Uterus (tissue), 4 donors: Measurements from ENCODE around the gene WSB1. TPM values are rescaled to one million over a fixed set of nuclear protein-coding genes. Genes with fewer than 3 reads are reported as not detected.

ENCODE experiments used
- DNase-seq, 2 donors: peaks; one replicate each; pipeline ENCODE4 v3.0.0-alpha.2; 2019 to 2020
- H3K27ac ChIP-seq, 2 donors: fragments of 200-600 bp; sonication (generic); 1 replicate in 1 of 2; 2 replicates in 1 of 2; pipeline ENCODE4 v1.5.1; 2016 to 2018
- H3K27me3 ChIP-seq, 2 donors: fragments of 200-600 bp; sonication (generic); one replicate each; pipeline ENCODE4 v1.5.1; 2018 to 2019; ENCODE audit warnings: control low read depth in 1 of 2
- H3K36me3 ChIP-seq, 2 donors: fragments of 200-600 bp; sonication (generic); one replicate each; pipeline ENCODE4 v1.5.1; 2019; ENCODE audit warnings: control low read depth in 1 of 2
- H3K4me1 ChIP-seq, 2 donors: fragments of 200-600 bp; sonication (generic); one replicate each; pipeline ENCODE4 v1.5.1; 2018 to 2019; ENCODE audit warnings: control low read depth in 1 of 2
- H3K4me3 ChIP-seq, 2 donors: fragments of 200-600 bp; sonication (generic); 1 replicate in 1 of 2; 2 replicates in 1 of 2; pipeline ENCODE4 v1.5.1; 2018 to 2019; ENCODE audit warnings: mild to moderate bottlenecking in 1 of 2
- H3K9me3 ChIP-seq, 2 donors: fragments of 200-600 bp; sonication (generic); one replicate each; pipeline ENCODE4 v1.5.1; 2019; ENCODE audit warnings: control low read depth in 1 of 2
- CTCF ChIP-seq, 4 experiments: fragments of 200-600 bp in 2 of 4; fragments of 450-650 bp in 2 of 4; sonication (generic) in 2 of 4; IDR thresholded peaks; one replicate each; pipeline ENCODE4 v1.5.1; 2016 to 2019; ENCODE audit warnings: antibody characterized with exemption in 4 of 4, mild to moderate bottlenecking in 2 of 4, moderate library complexity in 1 of 4
- POLR2A ChIP-seq, 2 donors: fragments of 450-650 bp; IDR thresholded peaks; one replicate each; pipeline ENCODE4 v1.6.1; 2016; ENCODE audit warnings: antibody characterized with exemption in 2 of 2, mild to moderate bottlenecking in 1 of 2, moderate library complexity in 1 of 2
- intact Hi-C: fragments of 100-400 bp; cut with DNase I; formaldehyde crosslinking; loops from one replicate; pipeline ENCODE4 v1.15.1; 2023; ENCODE audit warnings: low total_unique reads
- total RNA-seq, 4 donors: library from RNA; depleted of rRNA in 3 of 4; stranded (reverse); fragments of >200 nt in 3 of 4; gene quantifications; one replicate each; pipeline versions ENCODE4 v1.1.0 to v1.2.4, GENCODE V29; 2014 to 2023
- donor health status: DM: yes; HTN: yes; CAD: no.

WSB1 gene
- total RNA-seq, 4 donors from 2014 or later = 140 to 421 (median 354) TPM

DNA sequence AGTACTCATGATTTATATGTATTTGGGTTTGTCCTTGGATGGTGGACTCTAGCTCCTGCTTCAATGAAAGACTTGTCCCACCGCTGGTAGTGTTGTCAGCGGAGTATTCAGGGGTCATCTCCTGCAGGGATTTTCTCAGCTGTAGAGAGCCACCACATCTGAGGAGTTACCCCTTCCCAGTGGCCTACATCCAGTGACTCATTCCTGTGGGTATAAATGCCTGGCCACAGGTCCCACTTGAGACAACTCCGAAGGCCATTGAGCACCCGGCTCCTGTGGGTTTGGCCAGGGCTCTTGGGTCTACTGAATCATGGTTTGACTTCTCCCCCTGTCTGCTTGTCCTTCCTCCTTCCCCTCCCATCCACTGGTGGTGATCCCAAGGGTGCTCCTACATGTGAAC is 34.6 kb upstream of the WSB1 start:
- Histone ChIP-seq H3K9me3 (no peaks in the 10 kb centered on the region), H3K4me1 (no peaks in the 10 kb centered on the region), H3K27ac (no peak overlapping the region), H3K4me3 (no peak overlapping the region), H3K36me3 (no peaks in the 10 kb centered on the region), H3K27me3 (no peaks in the 10 kb centered on the region)
- DNase-seq = no peak
- intact Hi-C loops = no loop called here
- no peak for TF ChIP-seq POLR2A (IDR thresholded peaks at IDR 0.05)
- no peak for TF ChIP-seq CTCF (IDR thresholded peaks at IDR 0.05)

DNA sequence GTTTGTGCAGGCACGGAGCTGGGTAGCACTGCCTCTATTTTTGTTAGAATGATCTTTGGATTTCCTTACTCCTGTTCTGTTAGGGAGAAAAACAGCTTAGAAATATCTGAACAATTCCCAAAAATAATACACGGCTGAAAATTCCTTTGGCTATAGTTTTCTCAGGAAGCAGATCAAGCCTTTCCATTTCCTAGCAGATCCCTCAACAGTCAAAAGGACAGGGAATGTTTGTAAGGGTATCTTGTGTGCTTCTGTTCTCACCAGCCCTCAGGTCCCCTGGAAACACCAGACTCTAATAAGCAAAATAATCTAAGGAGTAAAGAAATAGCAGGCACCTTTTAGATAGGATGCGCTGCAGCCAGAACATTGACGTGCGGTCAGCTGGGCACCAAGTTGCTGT is 30.5 kb upstream of the WSB1 start:
- no peaks in the 10 kb centered on the region for H3K27me3 ChIP-seq
- no peaks in the 10 kb centered on the region for H3K9me3 ChIP-seq
- H3K4me3 ChIP-seq = no peak overlapping the region
- H3K4me1 ChIP-seq = no peaks in the 10 kb centered on the region
- no peak for TF ChIP-seq POLR2A (IDR thresholded peaks at IDR 0.05)
- TF ChIP-seq CTCF (IDR thresholded peaks at IDR 0.05) = no peak
- intact Hi-C loops = no loop called here
- no peak for DNase-seq
- no peaks in the 10 kb centered on the region for H3K36me3 ChIP-seq
- no peak overlapping the region for H3K27ac ChIP-seq

DNA sequence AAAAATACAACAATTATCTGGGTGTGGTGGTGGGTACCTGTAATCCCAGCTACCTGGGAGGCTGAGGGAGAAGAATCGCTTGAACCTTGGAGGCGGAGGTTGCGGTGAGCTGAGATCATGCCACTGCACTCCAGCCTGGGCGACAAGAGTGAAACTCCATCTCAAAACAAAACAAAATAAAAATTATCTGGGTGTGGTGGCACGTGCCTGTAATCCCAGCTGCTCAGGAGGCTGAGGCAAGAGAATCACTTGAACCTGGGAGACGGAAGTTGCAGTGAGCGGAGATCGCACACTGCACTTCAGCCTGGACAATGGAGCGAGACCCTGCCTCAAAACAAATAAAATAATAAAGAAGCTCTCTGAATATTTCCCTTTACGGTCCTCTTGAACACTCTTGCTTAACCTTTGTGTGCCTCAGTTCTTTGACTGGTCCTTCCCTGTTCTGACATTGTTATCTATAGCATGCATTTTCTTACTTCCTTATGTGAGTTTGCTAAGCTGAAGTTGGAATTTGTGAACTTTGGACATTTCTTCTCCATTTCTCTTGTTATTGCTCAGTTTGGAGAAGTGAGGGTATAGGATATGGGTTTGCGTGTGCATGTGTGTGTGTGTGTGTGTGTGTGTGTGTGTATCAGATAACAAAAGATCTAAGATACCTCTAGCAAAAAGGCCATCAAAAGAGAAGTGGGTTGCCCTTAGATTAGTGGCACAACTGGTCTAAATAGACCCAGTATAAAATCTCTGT is 29.7 kb upstream of the WSB1 start:
- no peaks in the 10 kb centered on the region for H3K4me1 ChIP-seq
- H3K9me3 ChIP-seq = no peaks in the 10 kb centered on the region
- no peak overlapping the region for H3K27ac ChIP-seq
- no peak for DNase-seq
- H3K4me3 ChIP-seq = no peak overlapping the region
- H3K27me3 ChIP-seq = no peaks in the 10 kb centered on the region
- H3K36me3 ChIP-seq = no peaks in the 10 kb centered on the region
- TF ChIP-seq CTCF (IDR thresholded peaks at IDR 0.05) (no peak), POLR2A (IDR thresholded peaks at IDR 0.05) (no peak)
- intact Hi-C loops = no loop called here

DNA sequence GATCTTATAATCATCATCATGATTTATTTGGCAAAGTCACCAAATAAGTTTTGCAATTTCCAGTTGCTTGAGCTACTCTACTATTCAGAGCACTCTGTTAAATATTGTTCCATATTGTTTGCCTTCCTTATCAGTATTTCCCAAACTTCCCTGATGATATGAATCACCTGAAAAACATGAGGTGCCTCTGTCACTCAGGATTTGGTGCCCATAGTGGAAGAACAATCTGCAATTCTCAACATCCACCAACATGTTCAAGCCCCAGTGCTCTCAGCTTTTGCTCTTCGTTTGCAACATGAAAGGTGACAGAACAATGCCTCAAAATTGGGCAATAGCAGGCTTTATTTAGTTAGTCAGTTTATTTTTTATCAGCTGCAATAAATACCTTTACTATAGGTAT is 28.6 kb upstream of the WSB1 start:
- intact Hi-C loops = no loop called here

More for the DNA sequence above, 28.6 kb upstream of the WSB1 start:
- no peaks in the 10 kb centered on the region for H3K9me3 ChIP-seq
- H3K4me1 ChIP-seq = no peaks in the 10 kb centered on the region
- DNase-seq = no peak
- H3K27ac ChIP-seq = no peak overlapping the region
- no peaks in the 10 kb centered on the region for H3K36me3 ChIP-seq
- no peak for TF ChIP-seq POLR2A (IDR thresholded peaks at IDR 0.05)
- TF ChIP-seq CTCF (IDR thresholded peaks at IDR 0.05) = no peak
- H3K4me3 ChIP-seq = no peak overlapping the region
- H3K27me3 ChIP-seq = no peaks in the 10 kb centered on the region
